Mucosa of gallbladder (tissue), 1 donor: Measurements from ENCODE around the gene PCNX3. TPM values are rescaled to one million over a fixed set of nuclear protein-coding genes. Genes with fewer than 3 reads are reported as not detected.

Source experiments
- DNase-seq: peaks from one replicate; pipeline ENCODE4 v3.0.0-alpha.2; 2020; ENCODE audit warnings: low spot score
- total RNA-seq: library from RNA; stranded (reverse); gene quantifications from one replicate; pipeline ENCODE4 v1.2.1, GENCODE V29; 2021
- donor health status: DM: no; HTN: no; CAD: no.

The PCNX3 gene
- total RNA-seq, 1 donor from 2014 or later, result 52.5 TPM

DNA sequence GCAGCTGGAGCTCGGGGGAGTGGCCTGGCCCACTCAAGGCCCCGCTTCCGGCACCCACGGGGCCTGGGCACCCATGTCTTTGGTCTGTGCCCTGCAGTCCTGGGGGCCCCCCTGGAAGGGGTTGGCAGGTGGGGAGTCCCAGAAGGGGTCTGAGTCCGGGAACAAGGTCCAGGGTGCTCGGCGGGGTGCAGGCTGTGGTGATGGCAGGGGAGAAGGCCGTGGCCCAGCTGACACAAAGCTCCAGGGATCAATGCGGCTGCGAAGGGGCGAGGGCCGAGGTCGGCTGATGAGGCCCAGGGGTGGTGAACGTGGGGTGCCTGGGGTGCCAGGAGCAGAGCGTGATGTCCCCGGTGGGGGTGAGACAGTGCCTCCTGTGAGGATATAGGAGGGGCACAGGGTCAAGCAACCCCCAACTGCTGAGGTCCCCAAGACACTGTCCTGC, 17.3 kb upstream of the PCNX3 start:
- DNase-seq, result no peak

DNA sequence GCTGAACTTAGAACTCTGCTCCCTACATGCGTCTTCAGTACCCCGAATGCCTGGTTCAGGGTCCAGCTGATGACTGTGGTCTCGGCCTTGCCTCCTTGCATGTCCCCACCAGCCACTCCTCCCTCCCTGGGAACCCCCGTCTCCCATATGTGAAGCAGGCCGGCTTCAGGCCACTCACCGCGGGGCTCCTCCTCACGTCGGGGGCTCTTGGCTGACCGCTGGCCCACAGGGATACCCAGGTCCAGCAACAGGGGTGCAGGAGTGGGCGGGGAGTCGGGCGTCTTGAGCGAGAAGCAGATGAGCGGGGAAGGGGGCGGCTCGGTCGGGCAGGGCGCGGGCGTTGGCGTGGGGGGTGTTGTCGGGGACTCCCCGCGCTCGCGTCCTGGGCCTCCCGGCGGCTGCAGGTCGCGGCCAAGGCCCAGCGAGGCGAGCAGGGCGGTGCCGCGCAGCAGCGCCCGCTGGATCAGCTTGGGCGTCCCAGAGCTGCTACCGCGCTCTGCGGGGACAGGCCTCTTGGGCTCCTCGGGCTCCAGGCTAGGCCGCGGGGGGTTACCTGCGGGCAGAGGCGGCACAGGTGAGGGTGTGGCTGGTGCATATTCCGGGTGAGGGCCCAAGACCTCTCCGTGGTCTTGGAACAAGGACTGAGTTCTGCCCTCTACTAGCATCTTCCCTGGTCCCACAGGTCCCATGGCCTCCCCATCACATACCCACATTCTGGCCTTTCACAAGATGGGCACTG, 16.2 kb upstream of the PCNX3 start:
- no peak for DNase-seq

DNA sequence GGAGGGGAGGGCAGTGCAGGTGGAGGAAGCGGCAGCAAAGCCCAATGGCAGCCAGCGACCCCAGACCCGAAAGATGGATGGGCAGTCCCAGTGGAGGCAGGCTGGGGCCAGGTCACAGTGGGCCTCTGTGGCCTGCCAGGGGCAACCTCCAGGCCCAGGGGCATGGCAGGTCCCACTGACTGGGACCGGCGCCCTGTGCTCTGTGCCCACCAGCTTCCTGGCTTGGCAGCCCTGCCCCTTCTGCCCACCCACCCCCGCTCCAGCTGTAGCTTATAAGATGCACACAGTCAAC, 15.7 kb upstream of the PCNX3 start:
- no peak for DNase-seq

DNA sequence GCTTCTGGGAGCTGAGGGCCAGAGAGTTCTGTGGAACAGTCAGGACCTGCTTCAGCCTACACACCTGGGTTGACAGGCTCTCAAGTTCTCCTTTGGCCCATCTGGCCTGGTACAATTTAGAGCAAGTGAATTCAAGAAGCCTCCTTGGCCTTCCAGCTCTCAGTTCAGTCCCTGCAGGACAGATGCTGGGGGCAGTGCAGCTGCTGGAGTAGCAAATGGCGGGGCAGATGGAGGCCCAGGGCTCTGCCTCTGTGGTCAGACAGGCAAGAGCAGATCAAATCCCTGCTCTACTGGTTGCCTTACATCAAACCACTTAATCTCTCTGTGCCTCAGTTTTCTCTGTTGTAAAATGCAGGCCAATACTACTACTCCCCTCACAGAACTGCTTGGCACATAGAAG, 11.3 kb upstream of the PCNX3 start:
- no peak for DNase-seq

DNA sequence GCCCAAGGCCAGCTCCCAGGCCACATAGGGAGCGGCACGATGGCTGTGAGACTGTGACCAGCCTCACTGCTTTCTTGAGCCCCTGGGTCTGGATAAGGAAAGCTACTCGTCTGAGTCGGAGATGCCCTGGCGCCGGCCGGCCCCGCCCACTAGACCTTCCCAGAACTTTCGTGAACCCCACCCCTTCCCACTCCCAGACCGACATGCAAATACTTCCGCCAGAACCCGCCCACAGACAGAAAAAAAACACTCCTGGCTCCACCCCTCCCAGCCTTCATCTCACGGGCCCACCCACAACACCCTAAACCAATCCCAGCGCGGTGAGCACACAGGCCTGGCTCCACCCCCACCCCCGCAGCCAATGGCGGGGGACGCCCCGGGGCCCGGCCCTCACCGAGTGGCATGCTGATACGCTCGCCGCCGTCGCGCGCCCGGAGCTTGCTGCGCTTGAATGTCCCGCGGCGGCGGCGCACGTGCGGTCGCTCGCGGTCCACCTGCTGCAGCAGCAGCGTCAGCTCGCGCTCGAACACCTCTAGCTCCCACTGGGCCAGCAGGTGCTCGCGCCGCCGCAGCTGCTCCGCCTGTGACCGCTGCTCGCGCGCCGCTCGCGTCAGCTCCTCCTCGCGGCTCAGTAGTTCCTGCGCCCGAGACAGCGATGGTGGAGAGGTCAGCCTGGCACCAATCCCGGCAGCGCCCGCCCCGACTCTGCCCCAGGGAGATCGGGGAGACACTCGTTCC, 8.5 kb upstream of the PCNX3 start:
- peak; percentile 95 for DNase-seq

DNA sequence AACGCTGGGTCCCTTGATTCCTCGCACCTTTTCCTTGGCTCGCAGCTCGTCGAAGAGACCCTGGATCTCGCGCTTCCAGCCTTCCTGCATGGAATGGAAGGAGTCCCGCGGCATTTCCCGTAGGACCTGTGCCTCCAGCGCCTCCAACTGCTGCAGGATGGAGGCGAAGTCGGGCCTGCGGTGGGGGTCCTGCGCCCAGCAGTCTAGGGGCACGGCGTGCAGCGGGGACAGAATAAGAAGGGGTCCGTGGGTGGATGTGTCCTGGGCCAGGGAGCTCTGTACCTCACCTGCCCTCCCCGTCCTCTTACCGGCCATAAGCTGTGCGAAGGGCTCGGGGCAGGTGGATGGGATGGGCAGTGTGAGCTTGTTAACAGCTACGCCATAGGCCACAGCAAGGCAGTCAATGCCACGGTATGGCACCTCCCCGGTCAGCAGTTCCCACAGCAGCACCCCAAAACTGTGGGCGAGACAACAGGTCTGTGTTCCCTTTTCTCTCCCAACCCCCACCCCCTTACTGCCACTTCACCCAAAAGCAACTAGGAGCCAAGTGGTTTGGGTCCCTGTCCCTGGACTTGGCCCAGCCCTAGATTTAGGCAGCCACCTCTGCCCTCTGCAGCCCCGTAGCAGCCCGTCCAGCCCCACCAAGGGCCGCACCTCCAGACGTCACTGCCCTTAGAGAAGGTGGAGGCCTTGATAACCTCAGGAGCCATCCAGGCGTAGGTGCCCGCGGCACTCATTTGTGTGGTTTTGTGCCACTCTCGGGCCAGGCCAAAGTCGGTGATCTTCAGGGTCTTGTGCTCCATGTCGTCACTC, 7.8 kb upstream of the PCNX3 start:
- no peak for DNase-seq

DNA sequence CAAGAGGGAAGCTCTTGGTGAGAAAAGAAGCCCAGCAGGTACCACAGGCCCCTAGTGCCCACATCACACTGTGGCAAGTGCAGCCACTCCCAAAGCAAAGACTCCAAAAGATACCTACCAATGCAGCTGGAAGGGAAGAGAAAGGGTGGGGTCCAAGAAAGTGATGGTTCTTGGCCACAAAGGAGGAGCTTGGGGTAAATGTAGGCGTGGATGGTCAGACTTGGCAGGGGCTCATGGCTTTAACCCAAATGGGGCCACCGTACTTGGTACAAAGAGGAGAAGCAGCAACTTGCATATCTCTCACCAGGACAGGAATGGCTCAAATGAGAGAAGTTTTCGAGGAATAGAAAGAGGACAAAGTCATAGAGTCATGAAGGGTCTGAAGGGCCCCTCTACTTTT, 6.3 kb upstream of the PCNX3 start:
- DNase-seq, result no peak

DNA sequence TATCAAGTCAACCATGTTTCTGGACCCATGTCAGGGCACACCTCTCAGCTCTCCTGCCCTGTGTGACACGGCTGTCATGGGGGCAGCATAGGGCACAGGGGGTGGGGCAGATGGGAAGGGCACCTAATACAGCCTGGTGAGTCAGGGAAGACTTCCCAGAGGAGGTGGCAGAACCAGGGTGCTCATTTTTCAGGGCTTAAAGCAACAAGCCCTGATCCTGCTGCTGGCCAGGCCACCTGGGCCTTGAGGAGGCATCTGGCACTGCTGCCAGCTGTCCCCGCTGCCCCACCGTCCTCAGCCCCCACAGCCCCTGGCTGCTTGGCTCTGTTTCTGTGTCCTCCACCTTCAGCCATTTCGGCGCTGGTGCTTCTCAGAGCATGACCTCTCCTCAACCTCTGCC, 5.9 kb upstream of the PCNX3 start:
- DNase-seq, result no peak

DNA sequence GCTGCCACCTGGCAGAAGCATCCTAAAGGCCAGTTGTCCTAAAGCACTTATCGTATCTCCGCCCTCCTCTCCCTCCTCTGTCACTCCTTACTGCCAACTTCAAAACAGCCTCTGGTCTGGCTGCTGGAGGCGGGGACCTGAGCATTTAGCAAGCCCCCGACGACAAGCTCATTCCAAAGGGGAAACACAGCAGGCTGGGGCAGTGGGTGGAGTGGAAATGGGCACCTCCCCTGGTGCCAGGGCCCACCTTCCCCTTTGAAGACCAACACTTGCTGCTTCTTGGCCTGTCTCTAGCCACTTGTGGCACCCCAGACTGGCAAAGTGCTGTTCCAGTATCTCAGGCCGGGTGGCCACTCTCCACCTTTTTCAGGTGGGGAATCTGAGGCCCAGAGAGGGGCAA, 5.2 kb upstream of the PCNX3 start:
- no peak for DNase-seq

DNA sequence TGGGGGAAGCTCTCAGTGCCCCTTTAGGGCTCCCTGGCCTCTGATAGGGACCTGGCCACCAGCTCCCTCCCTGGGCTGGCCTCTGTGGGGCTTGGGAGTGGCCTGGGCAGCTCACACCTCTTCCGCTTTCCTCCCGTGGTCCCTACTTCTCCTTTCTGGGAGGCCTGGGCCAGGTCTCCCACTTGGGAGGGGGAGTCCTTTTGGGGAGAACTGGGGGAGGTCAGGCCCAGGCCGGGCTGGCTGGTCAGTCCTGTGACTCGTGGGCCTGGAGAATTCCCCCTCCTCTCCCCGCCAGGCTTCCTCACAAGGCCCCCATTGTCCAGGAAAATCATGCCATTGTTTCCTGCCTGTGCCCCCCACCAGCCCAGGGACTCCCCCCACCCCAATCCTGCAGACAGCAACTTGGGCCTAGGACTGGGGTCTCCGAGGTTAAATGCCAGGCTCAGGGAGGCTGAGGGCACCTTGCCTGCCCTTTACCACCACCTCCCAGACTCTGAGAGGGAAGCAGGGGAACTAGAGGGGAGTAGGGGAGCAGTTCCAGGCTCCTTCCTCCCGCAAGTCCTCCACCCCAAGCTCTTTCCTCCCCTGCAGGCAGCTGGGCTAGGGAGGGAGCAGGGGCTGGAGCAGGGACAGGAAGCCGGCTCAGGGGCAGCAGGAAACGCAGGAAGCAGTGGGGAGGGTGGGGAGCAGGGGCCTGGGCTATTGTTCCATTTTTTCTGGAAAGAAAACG, 4.4 kb upstream of the PCNX3 start:
- DNase-seq, result no peak

DNA sequence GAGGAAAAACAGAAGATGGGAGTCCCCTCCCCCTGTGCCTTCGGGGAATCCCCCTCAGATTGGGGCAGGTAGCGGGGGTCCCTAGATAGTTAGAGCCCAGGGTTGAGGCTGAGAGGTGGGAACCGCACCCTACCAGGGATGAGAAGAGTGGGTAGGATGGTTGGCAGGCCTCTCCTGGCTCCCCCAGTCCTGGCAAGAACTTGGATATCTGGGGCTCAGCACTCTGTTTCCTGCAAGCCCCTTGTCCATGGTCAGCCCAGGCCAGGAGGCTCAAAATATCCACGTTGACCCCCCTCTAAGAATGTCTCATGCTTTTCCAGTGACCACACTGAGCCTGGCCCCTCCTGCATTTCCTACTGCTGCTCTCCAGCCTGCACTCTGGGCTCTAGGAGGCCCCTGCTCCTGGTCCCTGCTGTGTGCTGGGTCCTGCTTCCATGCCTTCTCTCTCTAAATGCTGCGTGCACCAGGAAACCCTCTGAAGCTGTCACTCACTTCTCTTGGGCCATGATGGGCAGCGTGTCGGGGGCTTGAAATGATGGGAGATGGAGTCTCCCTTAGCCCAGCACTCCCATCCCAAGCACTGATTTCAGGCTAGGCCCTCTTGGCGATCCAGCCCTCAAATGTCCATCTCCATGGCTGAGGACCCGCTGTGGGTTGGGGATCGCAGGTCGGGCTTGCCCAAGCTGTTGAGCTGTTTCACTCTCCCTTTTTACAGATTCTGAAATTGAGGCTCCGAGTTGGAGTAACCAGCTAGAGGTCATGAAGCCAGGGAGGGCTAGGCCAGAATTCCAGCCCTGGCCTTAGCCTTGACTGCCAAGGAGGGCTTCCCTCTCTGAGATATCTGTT, 3.6 kb upstream of the PCNX3 start:
- no peak for DNase-seq

DNA sequence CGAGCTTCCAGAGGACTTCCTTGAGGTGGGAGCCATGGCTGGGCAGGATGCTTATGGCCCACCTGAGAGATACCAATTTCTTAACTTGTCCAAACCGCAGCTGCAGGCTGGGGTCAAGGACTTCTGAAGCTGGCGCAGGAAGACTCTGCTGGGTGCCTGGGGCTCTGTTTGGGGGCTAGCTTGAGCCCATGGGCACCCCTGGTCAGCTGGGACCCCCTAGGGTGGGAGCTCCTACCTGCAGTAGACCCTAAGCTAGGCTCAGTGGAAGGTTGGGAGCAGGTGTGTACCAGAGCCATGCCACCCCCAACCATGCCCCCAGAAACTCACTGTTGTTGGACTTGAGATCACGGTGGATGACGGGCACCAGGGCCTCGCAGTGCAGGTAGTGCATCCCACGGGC, 2.9 kb upstream of the PCNX3 start:
- DNase-seq, result no peak

DNA sequence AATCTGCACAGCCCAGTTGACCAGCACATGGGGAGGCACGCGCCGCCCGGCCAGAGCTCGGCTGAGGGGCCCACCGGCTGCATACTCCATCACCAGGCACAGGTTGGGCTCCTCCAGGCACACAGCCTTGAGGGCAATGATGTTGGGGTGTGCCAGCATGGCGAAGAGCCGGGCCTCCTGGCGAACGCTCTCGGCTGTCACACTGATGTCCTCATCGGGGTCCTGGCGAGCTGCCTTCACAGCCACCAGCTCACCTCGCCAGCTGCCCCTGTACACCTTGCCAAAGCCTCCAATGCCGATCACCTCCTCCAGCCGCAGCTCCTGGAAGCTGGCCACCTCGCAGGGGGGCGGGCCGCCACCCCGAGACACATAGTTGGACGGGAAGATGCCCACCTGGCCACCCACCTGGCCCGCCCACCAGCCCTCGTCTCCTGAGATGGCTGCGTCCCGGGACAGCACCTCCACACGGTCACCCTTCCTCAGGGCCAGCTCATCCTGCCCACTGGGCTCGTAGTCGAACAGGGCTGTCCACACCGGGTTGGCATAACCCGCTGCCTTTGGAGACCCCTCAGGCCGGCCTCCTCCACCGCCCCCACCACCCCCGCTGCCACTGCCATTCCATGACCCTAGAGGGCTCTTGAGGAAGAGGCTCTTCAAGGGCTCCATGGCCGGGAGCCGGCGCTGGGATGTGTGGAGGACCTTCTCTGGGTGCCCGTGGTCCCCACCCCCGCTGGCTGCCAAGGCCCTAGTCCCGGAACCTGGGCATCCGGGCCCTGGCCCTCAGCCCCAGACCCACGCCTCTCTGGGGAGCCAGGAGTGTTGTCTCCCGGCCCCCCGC, 2.3 kb upstream of the PCNX3 start:
- no peak for DNase-seq

DNA sequence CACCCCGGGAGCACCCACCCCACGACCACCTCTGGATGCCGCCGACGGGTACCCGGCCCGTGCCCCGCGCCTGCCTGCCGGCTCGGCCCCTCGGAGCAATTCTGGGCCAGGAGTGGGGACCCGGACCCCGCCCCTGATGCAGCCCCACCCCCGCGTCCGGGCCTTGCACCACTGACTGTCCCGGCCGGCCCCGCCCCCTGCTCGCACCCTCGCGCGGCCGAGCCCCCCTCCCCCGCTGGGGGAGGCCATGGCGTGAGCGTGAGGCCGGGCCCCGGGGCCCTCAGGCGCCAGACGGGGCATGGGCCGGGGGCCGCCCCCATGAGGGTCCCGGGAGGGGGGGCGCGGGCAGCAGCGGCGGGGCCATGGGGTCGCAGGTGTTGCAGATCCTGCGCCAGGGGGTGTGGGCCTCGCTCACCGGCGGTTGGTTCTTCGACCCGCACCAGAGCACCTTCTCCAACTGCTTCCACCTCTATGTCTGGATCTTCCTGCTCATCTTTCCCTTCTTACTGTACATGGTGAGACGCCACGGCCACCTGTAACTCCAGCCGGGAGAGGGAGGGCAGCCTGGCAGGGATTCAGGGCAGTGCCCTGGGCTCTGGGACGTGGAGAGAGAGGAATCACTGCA, 486 bp downstream of the PCNX3 start:
- DNase-seq, result no peak

DNA sequence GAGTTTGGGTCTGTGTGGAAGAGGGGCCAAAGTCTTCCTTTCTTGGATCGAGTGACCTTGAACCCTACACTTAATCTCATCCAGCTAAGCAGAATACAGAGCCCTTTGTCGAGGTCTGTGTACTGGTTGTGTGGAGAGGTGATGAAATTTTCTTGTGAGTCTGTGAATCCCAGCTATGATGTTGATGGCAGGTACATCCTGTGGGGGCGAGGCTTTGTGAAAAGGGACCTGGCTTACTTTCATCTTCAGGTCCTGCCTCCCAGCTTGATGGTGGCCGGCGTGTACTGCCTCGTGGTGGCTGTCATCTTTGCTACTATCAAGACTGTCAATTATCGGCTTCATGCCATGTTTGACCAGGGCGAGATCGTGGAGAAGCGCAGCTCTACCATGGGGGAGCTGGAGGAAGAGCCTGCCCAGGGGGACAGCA, 1.0 kb downstream of the PCNX3 start:
- no peak for DNase-seq

DNA sequence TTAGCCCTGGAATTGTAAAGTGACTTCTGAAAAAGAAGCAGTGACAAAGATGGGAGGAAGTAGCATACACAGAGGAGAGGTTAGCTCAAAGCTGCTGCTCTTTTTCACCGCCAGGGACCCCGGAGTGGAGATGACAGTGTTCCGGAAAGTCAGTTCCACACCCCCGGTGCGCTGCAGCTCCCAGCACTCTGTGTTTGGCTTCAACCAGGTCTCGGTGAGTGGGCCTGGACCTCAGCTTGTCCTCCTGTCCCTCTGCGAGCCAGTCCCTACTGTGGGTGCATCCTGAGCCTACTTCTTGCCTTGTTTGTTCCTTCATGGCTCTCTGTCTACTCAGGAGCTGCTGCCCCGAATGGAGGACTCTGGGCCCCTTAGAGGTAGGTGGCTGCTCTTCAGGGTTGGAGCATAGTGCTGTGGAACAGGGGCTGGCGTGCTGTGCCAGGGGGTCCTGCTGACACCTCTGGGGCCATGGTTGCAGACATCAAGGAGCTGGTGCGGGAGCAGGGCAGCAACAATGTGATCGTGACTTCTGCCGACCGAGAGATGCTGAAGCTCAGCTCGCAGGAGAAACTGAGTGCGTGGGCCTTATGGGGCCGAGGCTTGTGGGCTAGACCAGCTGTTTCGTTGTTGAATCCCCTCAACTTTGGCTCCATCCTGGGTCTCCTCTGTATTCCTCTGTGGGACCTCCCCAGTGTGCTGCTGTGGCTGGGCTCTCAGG, 1.7 kb downstream of the PCNX3 start:
- DNase-seq, result no peak

DNA sequence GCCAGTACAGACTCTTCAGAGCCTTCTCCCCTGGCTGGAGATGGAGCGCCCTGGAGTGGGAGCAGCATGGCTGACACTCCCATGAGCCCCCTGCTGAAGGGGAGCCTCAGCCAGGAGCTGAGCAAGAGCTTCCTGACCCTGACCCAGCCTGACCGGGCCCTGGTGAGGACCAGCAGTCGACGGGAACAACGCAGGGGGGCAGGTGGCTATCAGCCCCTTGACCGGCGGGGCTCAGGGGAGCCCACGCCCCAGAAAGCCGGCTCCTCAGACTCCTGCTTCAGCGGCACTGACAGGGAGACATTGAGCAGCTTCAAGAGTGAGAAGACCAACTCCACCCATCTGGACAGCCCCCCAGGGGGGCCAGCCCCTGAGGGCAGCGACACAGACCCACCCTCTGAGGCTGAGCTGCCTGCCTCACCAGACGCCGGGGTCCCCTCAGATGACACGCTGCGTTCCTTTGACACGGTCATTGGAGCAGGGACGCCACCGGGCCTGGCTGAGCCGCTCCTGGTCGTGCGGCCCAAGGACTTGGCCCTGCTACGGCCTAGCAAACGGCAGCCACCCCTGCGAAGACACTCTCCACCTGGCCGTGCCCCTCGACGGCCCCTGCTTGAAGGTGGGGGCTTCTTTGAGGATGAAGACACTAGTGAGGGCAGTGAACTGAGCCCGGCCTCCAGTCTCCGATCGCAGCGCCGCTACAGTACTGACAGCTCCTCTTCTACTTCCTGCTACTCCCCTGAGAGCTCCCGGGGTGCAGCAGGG, 2.6 kb downstream of the PCNX3 start:
- DNase-seq, result no peak

DNA sequence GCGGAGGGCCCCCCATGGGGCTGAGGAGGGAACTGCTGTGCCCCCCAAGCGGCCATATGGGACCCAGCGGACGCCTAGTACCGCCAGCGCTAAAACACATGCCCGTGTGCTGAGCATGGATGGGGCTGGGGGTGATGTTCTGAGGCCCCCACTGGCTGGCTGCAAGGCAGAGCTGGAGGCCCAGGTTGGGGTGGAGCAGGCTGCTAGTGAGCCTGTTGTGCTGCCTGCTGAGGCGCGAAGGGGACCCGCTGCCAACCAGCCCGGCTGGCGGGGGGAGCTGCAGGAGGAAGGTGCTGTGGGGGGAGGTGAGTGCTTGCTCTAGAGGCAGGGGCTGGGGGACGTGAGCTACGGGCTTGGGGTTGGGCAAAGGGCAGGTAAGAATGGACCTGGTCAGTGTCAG, 3.2 kb downstream of the PCNX3 start:
- DNase-seq, result no peak
